ENCODE data around the gene REELD1. TPM values are rescaled to one million over a fixed set of nuclear protein-coding genes. Genes with fewer than 3 reads are reported as not detected.

REELD1 gene
- total and polyA plus RNA-seq, 9 donors, result 0.08 to 0.13 (median 0.11) TPM; not detected in 6

Other genes starting within 250 kb of the REELD1 start
- 39.8 TPM for gene LSM6, start 38.8 kb upstream of the REELD1 start, total RNA-seq
- 10 to 100 TPM; 39.4 to 52.3 (median 43.4) TPM for gene LSM6, start 38.8 kb upstream of the REELD1 start, polyA plus RNA-seq (ENCODE audit: insufficient read depth in 1 of 8, insufficient read length in 8 of 8, low replicate concordance in 1 of 8)